ENCODE results near the gene ATP2B2.

The ATP2B2 gene

DNA sequence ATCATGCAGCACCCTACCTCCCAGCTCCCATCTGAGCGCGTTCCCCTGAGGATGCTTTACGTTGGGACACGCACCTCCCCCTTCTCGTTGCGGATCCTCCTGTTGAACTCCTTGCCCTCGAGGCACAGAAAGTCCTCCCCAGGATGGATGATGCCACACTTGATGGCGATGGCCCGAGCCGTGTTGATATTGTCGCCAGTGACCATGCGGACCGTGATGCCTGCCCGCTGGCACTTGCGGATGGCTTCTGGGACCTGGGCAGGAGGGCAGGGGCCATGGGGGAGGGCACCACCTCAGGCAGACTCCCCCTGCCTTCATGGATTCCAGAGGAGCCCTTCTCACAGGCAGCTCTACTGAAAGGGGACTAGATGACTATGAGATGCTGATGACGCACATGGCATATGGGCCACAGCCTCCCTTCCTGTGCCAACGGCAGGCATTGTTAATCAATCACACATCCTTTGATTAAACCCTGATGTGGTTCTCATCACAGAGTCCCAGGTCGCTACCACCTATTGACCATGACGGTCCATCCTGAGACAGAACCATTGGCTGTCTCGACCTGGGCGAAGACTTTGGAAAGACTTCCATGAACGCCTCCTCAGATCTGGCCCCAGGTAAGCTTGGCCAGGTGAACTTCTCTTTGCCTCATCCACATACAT lies 154.9 kb downstream of the ATP2B2 start:
- no peak for DNase-seq (ENCODE audit: low read depth in 2 of 3, low spot score in 2 of 3)

- DNase-seq (ENCODE audit: low read depth in 2 of 3, low spot score in 2 of 3): no peak
Measured at GRCh38 chr3:10349801-10350200, 155.6 kb downstream of the ATP2B2 start.

DNA sequence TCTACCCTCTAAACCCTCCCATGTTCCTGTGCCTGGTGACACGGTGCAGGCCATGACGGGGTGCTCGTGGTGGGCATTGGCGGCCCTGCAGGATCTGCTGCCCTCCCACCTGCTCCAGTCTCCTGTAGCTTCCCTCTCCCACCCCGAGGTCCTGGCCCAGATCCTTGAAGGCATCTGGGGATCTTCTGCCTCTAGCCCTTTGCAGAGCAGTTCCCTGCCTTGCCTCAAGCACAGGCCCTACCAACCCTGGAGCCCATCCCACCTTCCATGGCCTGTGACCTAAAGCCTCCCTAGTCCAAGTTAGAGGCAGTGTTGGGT lies 157.0 kb downstream of the ATP2B2 start:
- DNase-seq (ENCODE audit: low read depth in 2 of 3, low spot score in 2 of 3): no peak

- DNase-seq (ENCODE audit: low read depth in 2 of 3, low spot score in 2 of 3): no peak
Measured at GRCh38 chr3:10347648-10348403, 157.6 kb downstream of the ATP2B2 start.

DNA sequence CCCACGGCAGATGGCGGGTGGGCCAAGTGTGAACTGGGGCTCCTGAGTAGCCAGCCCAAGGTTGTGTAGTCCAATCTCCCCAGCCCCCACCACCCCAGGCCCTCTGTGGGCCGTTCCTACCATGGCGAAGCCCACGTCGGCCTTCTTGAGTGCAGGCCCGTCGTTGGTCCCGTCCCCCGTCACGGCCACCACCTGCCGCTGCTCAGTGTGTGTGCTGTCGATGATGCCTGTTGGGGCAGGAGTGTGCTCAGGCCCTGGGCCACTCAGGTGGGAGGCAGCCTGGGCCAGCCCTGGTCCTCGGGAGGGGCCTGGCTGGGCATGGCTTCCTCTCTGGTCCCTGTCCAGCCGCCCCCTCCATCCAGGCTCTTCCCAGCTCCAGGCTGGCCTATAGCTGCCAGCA lies 159.5 kb downstream of the ATP2B2 start:
- no peak for DNase-seq (ENCODE audit: low read depth in 2 of 3, low spot score in 2 of 3)

GRCh38 chr3:10344944-10345575 lies 160.3 kb downstream of the ATP2B2 start:
- no peak for DNase-seq (ENCODE audit: low read depth in 2 of 3, low spot score in 2 of 3)

GRCh38 chr3:10344147-10344943 lies 161.0 kb downstream of the ATP2B2 start:
- no peak for DNase-seq (ENCODE audit: low read depth in 2 of 3, low spot score in 2 of 3)

- no peak for DNase-seq (ENCODE audit: low read depth in 2 of 3, low spot score in 2 of 3)
Measured at GRCh38 chr3:10343526-10343925, 161.9 kb downstream of the ATP2B2 start.

DNA sequence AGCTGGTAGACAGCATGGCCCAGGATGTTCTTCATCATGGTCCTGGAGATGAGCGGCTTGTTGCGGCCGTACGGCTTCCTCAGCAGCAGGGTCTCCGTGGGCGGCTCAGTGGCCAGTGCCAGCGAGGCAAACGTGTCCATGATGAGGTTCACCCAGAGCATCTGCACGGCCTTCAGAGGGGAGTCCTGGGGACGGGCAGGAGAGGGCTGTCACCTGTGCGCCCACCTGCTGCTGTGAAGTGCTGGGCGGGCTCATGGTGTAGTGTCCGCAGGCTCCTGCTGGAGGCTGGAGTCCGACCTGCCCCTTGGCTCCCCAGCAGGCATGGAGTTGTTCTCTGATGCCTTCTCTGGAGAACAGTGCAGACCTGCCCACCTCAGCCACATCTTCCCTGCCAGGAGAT lies 162.6 kb downstream of the ATP2B2 start:
- DNase-seq (ENCODE audit: low read depth in 2 of 3, low spot score in 2 of 3): no peak

DNA sequence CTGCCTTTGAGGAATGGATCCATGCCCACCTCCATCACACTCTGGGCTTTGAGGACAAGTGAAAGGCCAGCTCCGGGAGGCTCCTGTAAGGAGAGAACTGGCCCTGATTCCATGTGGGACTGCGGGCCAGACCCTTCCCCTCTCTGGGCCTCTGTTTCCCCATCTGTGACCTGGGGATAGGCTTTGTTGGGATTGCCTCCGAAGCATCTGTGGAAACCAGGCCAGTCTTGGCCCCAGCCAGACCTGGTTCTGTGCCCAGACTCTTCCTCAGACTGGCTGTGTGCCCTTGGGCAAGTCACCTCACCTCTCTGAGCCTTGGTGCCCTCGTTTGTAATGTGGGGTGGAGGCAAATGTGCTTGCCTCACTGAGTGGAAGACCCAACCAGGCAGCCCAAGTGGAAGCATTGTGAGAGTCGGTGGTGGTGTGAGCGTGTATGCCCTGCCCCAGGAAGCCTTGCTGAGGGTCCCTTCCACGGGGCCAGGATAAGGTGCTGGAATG lies 163.4 kb downstream of the ATP2B2 start:
- no peak for DNase-seq (ENCODE audit: low read depth in 2 of 3, low spot score in 2 of 3)

- DNase-seq (ENCODE audit: low read depth in 2 of 3, low spot score in 2 of 3): no peak
Measured at GRCh38 chr3:10340476-10340875, 164.9 kb downstream of the ATP2B2 start.

- no peak for DNase-seq (ENCODE audit: low read depth in 2 of 3, low spot score in 2 of 3)
Measured at GRCh38 chr3:10340046-10340445, 165.3 kb downstream of the ATP2B2 start.

GRCh38 chr3:10339376-10339955 lies 165.9 kb downstream of the ATP2B2 start:
- no peak for DNase-seq (ENCODE audit: low read depth in 2 of 3, low spot score in 2 of 3)

DNA sequence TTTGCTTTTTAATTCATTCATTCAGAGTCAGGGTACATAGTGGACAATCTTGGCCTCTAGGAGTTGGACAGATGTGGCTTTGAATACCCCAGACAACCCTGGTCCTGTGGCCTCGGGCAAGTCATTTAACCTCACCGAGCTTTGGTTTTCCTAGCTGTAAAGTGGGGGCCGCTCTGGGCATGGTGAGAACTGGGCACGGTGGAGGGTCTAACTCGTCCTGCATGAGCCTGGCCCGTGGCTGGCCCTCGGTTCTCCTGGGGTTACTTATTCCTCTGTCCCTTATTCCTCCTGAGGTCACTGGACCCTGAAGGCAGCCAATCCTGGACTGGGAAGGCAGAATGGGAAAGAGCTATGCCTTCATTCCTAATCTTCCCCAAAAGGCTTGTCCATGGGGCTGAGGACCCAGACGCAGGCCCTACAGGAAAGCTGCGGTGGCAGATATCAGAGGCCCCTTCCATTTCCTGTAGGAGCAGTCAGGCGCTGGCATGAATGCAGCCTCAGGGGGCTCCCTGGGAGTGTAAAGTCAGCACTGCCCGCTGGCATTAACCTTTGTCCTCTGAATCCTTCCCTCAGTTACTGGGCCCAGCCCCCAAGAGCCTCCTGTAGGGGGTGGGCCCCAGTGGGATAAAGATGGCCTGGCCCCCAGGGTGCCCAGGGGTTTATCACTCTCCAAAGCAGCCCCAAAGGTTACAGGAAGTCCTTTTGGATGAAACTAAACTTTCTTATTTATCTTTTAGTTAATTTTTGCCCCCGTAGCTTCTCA lies 166.6 kb downstream of the ATP2B2 start:
- no peak for DNase-seq (ENCODE audit: low read depth in 2 of 3, low spot score in 2 of 3)

- no peak for DNase-seq (ENCODE audit: low read depth in 2 of 3, low spot score in 2 of 3)
Measured at GRCh38 chr3:10338164-10338470, 167.3 kb downstream of the ATP2B2 start.

DNA sequence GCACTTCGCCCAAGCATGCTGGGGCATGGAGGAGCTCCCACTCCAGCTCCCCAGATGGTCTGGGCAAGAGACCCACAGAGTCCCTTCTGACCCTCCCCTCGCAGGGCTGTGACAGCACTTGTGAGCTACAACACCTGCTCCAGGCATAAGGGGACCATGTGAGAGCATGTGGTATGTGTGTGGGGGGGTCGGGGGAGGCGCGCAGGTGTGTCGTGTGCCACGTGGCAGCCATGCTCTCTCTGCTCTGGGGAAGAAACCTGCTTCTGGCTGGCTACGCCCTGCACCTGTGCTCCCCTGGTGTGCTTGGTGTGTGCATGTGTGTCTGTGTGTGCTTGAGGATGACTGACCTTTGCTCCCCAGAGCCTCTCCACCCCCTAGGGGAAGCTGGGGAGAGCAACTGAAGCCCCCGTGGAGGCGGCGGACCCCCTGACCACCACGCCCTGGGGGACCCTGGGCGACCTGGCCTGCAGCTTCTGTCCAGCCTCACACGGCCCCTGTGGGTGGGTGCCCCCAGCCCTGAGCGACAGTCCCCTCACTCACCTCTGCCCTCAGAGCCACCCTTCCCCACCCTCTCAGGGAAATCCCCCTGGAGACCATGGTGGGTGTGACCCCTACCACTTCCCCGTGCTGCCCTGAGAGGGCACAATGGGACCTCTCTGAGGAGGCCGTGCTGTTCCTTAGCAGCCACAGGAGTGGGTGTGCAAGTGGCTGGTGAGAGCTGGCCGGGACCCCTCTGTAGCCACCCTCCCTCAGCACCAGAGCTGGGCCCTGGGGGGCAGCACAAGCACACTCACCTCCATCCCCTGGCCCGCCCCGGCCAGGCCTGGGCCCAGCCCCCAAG lies 167.8 kb downstream of the ATP2B2 start:
- DNase-seq (ENCODE audit: low read depth in 2 of 3, low spot score in 2 of 3): no peak

DNA sequence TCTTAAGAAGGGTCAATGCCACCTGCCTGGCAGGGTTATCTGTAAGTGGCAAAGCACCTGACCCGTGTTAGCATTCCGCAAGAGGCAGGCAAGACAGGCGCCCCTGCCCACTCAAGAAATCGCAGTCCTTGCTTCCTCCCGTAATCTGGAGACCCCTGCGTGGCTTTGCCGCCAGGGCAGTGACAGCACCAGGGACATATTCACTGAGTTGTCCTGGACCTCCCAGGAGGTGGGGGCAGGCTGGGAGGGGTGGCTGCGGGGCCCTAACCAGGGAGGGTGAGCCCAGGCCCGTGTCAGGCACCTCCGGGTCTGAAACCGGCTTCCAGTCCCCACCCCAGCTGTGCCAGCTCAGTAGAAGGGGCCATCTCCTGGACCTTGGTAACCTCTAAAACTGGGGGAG lies 168.6 kb downstream of the ATP2B2 start:
- DNase-seq (ENCODE audit: low read depth in 2 of 3, low spot score in 2 of 3): no peak

DNA sequence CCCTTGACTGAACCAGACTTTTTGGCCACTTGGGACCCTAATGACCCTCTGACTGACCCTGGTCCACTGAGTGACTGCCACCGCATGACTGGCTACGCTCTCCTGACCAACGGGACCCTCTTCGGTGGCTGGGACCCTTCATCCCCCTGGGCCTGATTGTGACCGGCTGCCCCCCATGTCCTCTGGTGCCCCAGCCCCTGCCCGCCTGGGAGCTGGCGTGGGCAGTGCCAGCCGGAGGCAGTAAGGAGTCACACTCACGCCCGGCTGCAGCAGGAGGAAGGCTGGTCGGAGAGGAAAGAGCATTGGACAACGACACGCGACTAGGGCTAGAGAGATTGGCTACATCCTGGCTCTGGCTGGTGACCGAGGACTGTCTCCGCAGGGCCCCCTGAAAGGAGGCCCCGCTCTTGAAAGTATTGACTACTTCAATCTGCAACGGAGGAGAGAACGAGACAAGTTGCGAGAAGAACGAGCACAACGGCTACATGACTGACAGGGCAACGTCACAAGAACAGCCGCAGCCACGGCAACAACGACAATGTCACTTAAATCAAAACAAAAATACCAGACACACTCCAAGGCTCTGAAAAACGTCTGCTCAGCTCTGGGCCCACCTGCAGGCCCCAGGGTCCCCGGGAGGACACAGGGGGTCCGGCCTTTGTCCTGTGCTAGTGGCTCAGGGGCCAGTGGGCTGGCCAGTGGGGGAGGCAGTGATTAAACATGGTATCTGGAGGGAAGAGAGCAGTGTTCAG lies 169.3 kb downstream of the ATP2B2 start:
- DNase-seq (ENCODE audit: low read depth in 2 of 3, low spot score in 2 of 3): no peak

- no peak for DNase-seq (ENCODE audit: low read depth in 2 of 3, low spot score in 2 of 3)
Measured at GRCh38 chr3:10335190-10335738, 170.1 kb downstream of the ATP2B2 start.

All from activated CD8-positive, alpha-beta memory T cell treated with anti-CD3 and anti-CD28 coated beads for 48 hours (primary cell).